WTC11 (cell line): Measurements from ENCODE around the gene ACAD8. TPM values are rescaled to one million over a fixed set of nuclear protein-coding genes. Genes with fewer than 3 reads are reported as not detected.

Experiments
- ATAC-seq: fragments of 200-7000 bp; cut with Tn5 transposase; 2 replicates; pipeline ENCODE4 v1.10.0; 2021; ENCODE audit warnings: mild to moderate bottlenecking, moderate library complexity
- CTCF ChIA-PET: fragments of 300-600 bp; sonication (Branson Sonifier 250); formaldehyde crosslinking; loops from one replicate; lab custom pipeline; 2021; ENCODE audit warnings: antibody characterized with exemption; lab: Charles Lee
- POLR2A ChIA-PET: fragments of 350-600 bp; sonication (Branson Sonifier 250); formaldehyde crosslinking; loops from one replicate; lab custom pipeline; 2021; ENCODE audit warnings: antibody characterized with exemption; lab: Charles Lee
- DNase-seq: peaks from one replicate; pipeline ENCODE4 v3.0.0; 2021; ENCODE audit warnings: low spot score
- H3K27ac Mint-ChIP-seq: 2 replicates; pipeline ENCODE4 v1.8.0; 2021; ENCODE audit warnings: mixed read lengths
- H3K27me3 Mint-ChIP-seq: 2 replicates; pipeline ENCODE4 v1.8.0; 2021; ENCODE audit warnings: low read depth, mild to moderate bottlenecking, moderate library complexity, mixed read lengths
- H3K36me3 Mint-ChIP-seq: 2 replicates; pipeline ENCODE4 v1.8.0; 2021; ENCODE audit warnings: mixed read lengths
- H3K4me1 Mint-ChIP-seq: 2 replicates; pipeline ENCODE4 v1.8.0; 2022; ENCODE audit warnings: mixed read lengths
- H3K4me3 Mint-ChIP-seq: 2 replicates; pipeline ENCODE4 v1.8.0; 2021; ENCODE audit warnings: mild to moderate bottlenecking, moderate library complexity, mixed read lengths
- H3K9me3 Mint-ChIP-seq: 2 replicates; pipeline ENCODE4 v1.8.0; 2021; ENCODE audit warnings: mixed read lengths
- CBFB ChIP-seq: sonication (generic); formaldehyde crosslinking; IDR thresholded peaks from 2 replicates; pipeline ENCODE4 v1.8.1; 2022; ENCODE audit warnings: mild to moderate bottlenecking, low read depth, missing genetic modification reagents
- E2F1 ChIP-seq: sonication (generic); formaldehyde crosslinking; IDR thresholded peaks from 2 replicates; pipeline ENCODE4 v1.8.0; 2022; ENCODE audit warnings: mild to moderate bottlenecking, missing genetic modification reagents
- GABPB1 ChIP-seq: sonication (generic); formaldehyde crosslinking; IDR thresholded peaks from 2 replicates; pipeline ENCODE4 v1.8.1; 2023; ENCODE audit warnings: mild to moderate bottlenecking, missing genetic modification reagents
- GTF2I ChIP-seq: fragments of 250-450 bp; sonication (Bioruptor Pico); conservative IDR thresholded peaks from 2 replicates; pipeline ENCODE4 v1.4.0; 2021; ENCODE audit warnings: mild to moderate bottlenecking
- STAT6 ChIP-seq: sonication (generic); formaldehyde crosslinking; conservative IDR thresholded peaks from 2 replicates; pipeline ENCODE4 v1.8.1; 2023; ENCODE audit warnings: mild to moderate bottlenecking, low read depth, missing genetic modification reagents, moderate library complexity
- ZNF416 ChIP-seq: fragments of 250-450 bp; sonication (Bioruptor Pico); IDR thresholded peaks from 2 replicates; pipeline ENCODE4 v1.9.0; 2021; ENCODE audit warnings: mild to moderate bottlenecking, inconsistent platforms
- ZNF512 ChIP-seq: sonication (generic); formaldehyde crosslinking; IDR thresholded peaks from 2 replicates; pipeline ENCODE4 v1.8.1; 2022; ENCODE audit warnings: missing genetic modification reagents, borderline replicate concordance
- total RNA-seq: library from RNA; stranded (reverse); gene quantifications from 3 replicates; pipeline ENCODE4 v1.2.3, GENCODE V29; 2021
- TF ChIP-seq, protein P1 (sequence below): sonication (generic); formaldehyde crosslinking; IDR thresholded peaks from 2 replicates; pipeline ENCODE4 v1.8.0; 2023; ENCODE audit warnings: missing genetic modification reagents
- TF ChIP-seq, protein P2 (sequence below): fragments of 250-450 bp; sonication (Bioruptor Pico); IDR thresholded peaks from 2 replicates; pipeline ENCODE4 v1.8.0; 2021; ENCODE audit warnings: mild to moderate bottlenecking
- TF ChIP-seq, protein P3 (sequence below): sonication (generic); formaldehyde crosslinking; IDR thresholded peaks from 2 replicates; pipeline ENCODE4 v1.8.1; 2023; ENCODE audit warnings: mild to moderate bottlenecking, moderate library complexity, missing genetic modification reagents
- TF ChIP-seq, protein P4 (sequence below): sonication (generic); formaldehyde crosslinking; IDR thresholded peaks from 2 replicates; pipeline ENCODE4 v1.8.0; 2022; ENCODE audit warnings: mild to moderate bottlenecking, missing genetic modification reagents
- TF ChIP-seq, protein P5 (sequence below): sonication (generic); formaldehyde crosslinking; IDR thresholded peaks from 2 replicates; pipeline ENCODE4 v1.8.1; 2022; ENCODE audit warnings: mild to moderate bottlenecking, moderate library complexity, missing genetic modification reagents
- TF ChIP-seq, protein P6 (sequence below): fragments of 200-600 bp; IDR thresholded peaks from 2 replicates; pipeline ENCODE4 v1.8.0; 2022; ENCODE audit warnings: antibody characterized with exemption

The ACAD8 gene
- total RNA-seq, 1 experiment from 2014 or later: 55.2 TPM

- Mint-ChIP-seq H3K27ac (peak overlapping the region; percentile 69), H3K36me3 (peaks cover 18% of the 10 kb centered on the region), H3K4me1 (peaks cover 78% of the 10 kb centered on the region), H3K27me3 (no peaks in the 10 kb centered on the region), H3K4me3 (no peak overlapping the region), H3K9me3 (no peaks in the 10 kb centered on the region)
- ATAC-seq (no peak), DNase-seq (no peak)
- TF ChIP-seq GABPB1 (CRISPR knock-in tag): no peak
- TF ChIP-seq, protein P1, sequence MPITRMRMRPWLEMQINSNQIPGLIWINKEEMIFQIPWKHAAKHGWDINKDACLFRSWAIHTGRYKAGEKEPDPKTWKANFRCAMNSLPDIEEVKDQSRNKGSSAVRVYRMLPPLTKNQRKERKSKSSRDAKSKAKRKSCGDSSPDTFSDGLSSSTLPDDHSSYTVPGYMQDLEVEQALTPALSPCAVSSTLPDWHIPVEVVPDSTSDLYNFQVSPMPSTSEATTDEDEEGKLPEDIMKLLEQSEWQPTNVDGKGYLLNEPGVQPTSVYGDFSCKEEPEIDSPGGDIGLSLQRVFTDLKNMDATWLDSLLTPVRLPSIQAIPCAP (CRISPR knock-in tag): no peak
- TF ChIP-seq, protein P2, sequence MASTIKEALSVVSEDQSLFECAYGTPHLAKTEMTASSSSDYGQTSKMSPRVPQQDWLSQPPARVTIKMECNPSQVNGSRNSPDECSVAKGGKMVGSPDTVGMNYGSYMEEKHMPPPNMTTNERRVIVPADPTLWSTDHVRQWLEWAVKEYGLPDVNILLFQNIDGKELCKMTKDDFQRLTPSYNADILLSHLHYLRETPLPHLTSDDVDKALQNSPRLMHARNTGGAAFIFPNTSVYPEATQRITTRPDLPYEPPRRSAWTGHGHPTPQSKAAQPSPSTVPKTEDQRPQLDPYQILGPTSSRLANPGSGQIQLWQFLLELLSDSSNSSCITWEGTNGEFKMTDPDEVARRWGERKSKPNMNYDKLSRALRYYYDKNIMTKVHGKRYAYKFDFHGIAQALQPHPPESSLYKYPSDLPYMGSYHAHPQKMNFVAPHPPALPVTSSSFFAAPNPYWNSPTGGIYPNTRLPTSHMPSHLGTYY (CRISPR knock-in tag): no peak
- TF ChIP-seq CBFB (CRISPR knock-in tag): no peak
- TF ChIP-seq GTF2I (CRISPR knock-in tag): no peak
- TF ChIP-seq ZNF512 (CRISPR knock-in tag): no peak
- TF ChIP-seq, protein P3, sequence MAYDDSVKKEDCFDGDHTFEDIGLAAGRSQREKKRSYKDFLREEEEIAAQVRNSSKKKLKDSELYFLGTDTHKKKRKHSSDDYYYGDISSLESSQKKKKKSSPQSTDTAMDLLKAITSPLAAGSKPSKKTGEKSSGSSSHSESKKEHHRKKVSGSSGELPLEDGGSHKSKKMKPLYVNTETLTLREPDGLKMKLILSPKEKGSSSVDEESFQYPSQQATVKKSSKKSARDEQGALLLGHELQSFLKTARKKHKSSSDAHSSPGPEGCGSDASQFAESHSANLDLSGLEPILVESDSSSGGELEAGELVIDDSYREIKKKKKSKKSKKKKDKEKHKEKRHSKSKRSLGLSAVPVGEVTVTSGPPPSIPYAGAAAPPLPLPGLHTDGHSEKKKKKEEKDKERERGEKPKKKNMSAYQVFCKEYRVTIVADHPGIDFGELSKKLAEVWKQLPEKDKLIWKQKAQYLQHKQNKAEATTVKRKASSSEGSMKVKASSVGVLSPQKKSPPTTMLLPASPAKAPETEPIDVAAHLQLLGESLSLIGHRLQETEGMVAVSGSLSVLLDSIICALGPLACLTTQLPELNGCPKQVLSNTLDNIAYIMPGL (CRISPR knock-in tag): no peak
- TF ChIP-seq, protein P4, sequence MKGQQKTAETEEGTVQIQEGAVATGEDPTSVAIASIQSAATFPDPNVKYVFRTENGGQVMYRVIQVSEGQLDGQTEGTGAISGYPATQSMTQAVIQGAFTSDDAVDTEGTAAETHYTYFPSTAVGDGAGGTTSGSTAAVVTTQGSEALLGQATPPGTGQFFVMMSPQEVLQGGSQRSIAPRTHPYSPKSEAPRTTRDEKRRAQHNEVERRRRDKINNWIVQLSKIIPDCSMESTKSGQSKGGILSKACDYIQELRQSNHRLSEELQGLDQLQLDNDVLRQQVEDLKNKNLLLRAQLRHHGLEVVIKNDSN (CRISPR knock-in tag): no peak
- no peak for TF ChIP-seq STAT6 (CRISPR knock-in tag)
- TF ChIP-seq E2F1 (CRISPR knock-in tag): no peak
- TF ChIP-seq, protein P5, sequence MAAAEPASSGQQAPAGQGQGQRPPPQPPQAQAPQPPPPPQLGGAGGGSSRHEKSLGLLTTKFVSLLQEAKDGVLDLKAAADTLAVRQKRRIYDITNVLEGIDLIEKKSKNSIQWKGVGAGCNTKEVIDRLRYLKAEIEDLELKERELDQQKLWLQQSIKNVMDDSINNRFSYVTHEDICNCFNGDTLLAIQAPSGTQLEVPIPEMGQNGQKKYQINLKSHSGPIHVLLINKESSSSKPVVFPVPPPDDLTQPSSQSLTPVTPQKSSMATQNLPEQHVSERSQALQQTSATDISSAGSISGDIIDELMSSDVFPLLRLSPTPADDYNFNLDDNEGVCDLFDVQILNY (CRISPR knock-in tag): no peak
- TF ChIP-seq ZNF416 (CRISPR knock-in tag): no peak
- CTCF ChIA-PET: interaction anchor here (0.6 to 1.5 kb wide), 2 partner anchors 10 to 14 kb away, joined by 3 read pairs; partner anchors contain the start of gene ACAD8
- POLR2A ChIA-PET: interaction anchor here (1.2 kb wide), 1 partner anchor 14 kb away, joined by 3 read pairs; the partner anchor contains the start of genes ACAD8 and THYN1
Measured at GRCh38 chr11:134267966-134268365, 14.6 kb downstream of the ACAD8 start.

DNA sequence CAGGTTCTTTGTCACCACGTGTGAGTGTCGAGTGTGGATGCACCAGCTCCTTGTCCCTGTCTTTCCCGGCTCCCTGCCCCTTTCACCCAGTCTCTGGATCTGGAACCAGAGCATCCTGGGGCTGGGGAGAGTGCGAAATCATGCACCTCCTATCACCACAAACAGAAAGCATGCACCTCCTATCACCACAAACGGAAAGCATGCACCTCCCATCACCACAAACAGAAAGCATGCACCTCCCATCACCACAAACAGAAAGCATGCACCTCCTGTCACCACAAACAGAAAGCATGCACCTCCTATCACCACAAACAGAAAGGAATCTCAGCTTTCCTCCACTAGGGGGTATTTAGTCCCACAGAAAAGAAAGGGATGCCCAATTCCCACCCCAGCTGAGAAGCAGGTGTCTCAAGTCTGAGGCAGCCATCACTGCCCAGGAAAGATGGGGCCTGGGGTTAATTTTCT, 16.9 kb downstream of the ACAD8 start:
- ATAC-seq: peak; percentile 4; the same call in 1 of the 2 replicates
- TF ChIP-seq, protein P6, sequence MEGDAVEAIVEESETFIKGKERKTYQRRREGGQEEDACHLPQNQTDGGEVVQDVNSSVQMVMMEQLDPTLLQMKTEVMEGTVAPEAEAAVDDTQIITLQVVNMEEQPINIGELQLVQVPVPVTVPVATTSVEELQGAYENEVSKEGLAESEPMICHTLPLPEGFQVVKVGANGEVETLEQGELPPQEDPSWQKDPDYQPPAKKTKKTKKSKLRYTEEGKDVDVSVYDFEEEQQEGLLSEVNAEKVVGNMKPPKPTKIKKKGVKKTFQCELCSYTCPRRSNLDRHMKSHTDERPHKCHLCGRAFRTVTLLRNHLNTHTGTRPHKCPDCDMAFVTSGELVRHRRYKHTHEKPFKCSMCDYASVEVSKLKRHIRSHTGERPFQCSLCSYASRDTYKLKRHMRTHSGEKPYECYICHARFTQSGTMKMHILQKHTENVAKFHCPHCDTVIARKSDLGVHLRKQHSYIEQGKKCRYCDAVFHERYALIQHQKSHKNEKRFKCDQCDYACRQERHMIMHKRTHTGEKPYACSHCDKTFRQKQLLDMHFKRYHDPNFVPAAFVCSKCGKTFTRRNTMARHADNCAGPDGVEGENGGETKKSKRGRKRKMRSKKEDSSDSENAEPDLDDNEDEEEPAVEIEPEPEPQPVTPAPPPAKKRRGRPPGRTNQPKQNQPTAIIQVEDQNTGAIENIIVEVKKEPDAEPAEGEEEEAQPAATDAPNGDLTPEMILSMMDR: peak; percentile 34; the same call in 1 of the 2 replicates
- TF ChIP-seq, protein P3 (CRISPR knock-in tag): no peak
- Mint-ChIP-seq H3K9me3 (no peaks in the 10 kb centered on the region), H3K36me3 (peaks cover 8% of the 10 kb centered on the region; the same call in 1 of the 2 replicates), H3K4me1 (peaks cover 89% of the 10 kb centered on the region), H3K27me3 (no peaks in the 10 kb centered on the region), H3K27ac (0 out of 2 replicates have a peak overlapping the region, but pooled peaks have one; percentile 4), H3K4me3 (no peak overlapping the region)
- no peak for DNase-seq
- ChIA-PET POLR2A (no interaction called here), CTCF (interaction anchor here (0.9 to 1.6 kb wide), 3 partner anchors 9 to 72 kb away, joined by 3 to 12 read pairs (median 4); no protein-coding TSS in a partner anchor)
